SH-SY5Y (cell line): ENCODE results near the gene CFAP45.

Source experiments
- GATA2 ChIP-seq: IDR thresholded peaks from 2 replicates; pipeline ENCODE4 v1.6.1; 2011; ENCODE audit warnings: mild to moderate bottlenecking, low read depth, low read length
- GATA3 ChIP-seq: IDR thresholded peaks from 2 replicates; pipeline ENCODE4 v1.6.1; 2011; ENCODE audit warnings: low read depth, mild to moderate bottlenecking, low read length, moderate library complexity

DNA sequence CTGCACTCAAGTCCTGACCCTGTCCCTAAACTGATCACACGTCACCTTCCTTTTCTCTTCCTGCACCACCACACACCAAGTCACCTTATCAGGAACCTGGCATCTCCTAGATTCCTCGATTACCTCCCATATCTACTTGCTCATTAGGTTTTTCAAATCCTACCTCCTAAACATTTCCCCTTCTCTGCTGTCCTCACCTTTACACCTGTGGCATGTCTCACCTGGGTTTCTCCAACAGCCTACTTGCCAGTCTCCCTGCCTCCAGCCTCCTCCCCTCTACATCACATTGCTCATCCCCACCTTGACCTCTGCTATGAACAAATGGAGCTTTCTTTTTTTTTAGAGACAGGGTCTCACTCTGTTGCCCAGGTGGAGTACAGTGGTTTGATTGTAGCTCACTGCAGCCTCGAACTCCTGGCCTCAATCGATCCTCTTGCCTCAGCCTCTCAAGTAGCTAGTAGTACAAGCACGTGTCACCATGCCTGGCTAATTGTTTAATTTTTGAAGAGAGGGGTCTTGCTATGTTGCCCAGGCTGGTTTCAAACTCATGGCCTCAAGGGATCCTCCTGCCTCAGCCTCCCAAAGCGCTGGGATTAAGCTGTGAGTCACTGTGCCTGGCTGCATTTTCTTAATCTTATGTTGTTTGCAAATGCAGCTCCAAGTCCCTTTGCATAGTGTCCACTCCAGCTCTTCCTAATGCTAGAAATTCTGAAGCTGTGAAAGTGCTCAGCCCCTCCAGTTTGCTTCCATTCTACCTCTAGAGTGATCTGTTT lies 39.1 kb upstream of the CFAP45 start:
- TF ChIP-seq GATA2 (no peak), GATA3 (no peak)
